HepG2 (cell line): ENCODE data around the gene MTSS2. TPM values are rescaled to one million over a fixed set of nuclear protein-coding genes. Genes with fewer than 3 reads are reported as not detected.

Experiments used
- ARHGAP35 ChIP-seq: sonication (generic); formaldehyde crosslinking; IDR thresholded peaks from 2 replicates; pipeline ENCODE4 v1.9.0; 2022; ENCODE audit warnings: mild to moderate bottlenecking, inconsistent platforms, moderate library complexity, missing genetic modification reagents, borderline replicate concordance
- ARID2 ChIP-seq: sonication (generic); formaldehyde crosslinking; IDR thresholded peaks from 2 replicates; pipeline ENCODE4 v1.8.1; 2022; ENCODE audit warnings: mild to moderate bottlenecking, missing genetic modification reagents, borderline replicate concordance
- ARID3A ChIP-seq: IDR thresholded peaks from 2 replicates; pipeline ENCODE4 v1.6.1; 2012; ENCODE audit warnings: low read depth, low read length, improper control_type of control experiment
- ATF3 ChIP-seq: sonication (generic); formaldehyde crosslinking; IDR thresholded peaks from 2 replicates; pipeline ENCODE4 v1.4.0; 2020; ENCODE audit warnings: missing genetic modification reagents
- BRCA1 ChIP-seq: sonication (generic); formaldehyde crosslinking; IDR thresholded peaks from 2 replicates; pipeline ENCODE4 v1.4.0; 2020; ENCODE audit warnings: missing genetic modification reagents
- CCAR2 ChIP-seq: fragments of 200-400 bp; formaldehyde crosslinking; optimal IDR thresholded peaks from 2 replicates; pipeline ENCODE3; 2018; ENCODE audit warnings: low read depth, mild to moderate bottlenecking, low read length, moderate library complexity
- HDAC2 ChIP-seq: sonication (generic); formaldehyde crosslinking; IDR thresholded peaks from 2 replicates; pipeline ENCODE4 v1.4.0; 2020; ENCODE audit warnings: missing genetic modification reagents
- HOXA3 ChIP-seq: sonication (generic); formaldehyde crosslinking; IDR thresholded peaks from 2 replicates; pipeline ENCODE4 v1.5.0; 2020; ENCODE audit warnings: missing genetic modification reagents
- JUN ChIP-seq: sonication (generic); formaldehyde crosslinking; IDR thresholded peaks from 2 replicates; pipeline ENCODE4 v1.4.0; 2020; ENCODE audit warnings: mild to moderate bottlenecking, missing genetic modification reagents
- KAT8 ChIP-seq: IDR thresholded peaks from 2 replicates; pipeline ENCODE4 v1.6.1; 2016; ENCODE audit warnings: missing genetic modification reagents, missing compliant biosample characterization
- MAF1 ChIP-seq: sonication (generic); formaldehyde crosslinking; IDR thresholded peaks from 2 replicates; pipeline ENCODE4 v1.5.0; 2020; ENCODE audit warnings: missing genetic modification reagents, borderline replicate concordance
- MED1 ChIP-seq: sonication (generic); formaldehyde crosslinking; IDR thresholded peaks from 2 replicates; pipeline ENCODE4 v1.4.0; 2020; ENCODE audit warnings: missing genetic modification reagents
- PPARG ChIP-seq: conservative IDR thresholded peaks from 2 replicates; pipeline ENCODE4 v1.6.1; 2016; ENCODE audit warnings: missing biosample characterization, missing genetic modification reagents
- RORA ChIP-seq: sonication (generic); formaldehyde crosslinking; IDR thresholded peaks from 2 replicates; pipeline ENCODE4 v1.5.0; 2020; ENCODE audit warnings: mild to moderate bottlenecking, missing genetic modification reagents, moderate library complexity
- SOX13 ChIP-seq, 3 experiments: fragments of 450-650 bp in 1 of 3; sonication (generic) in 1 of 3; formaldehyde crosslinking in 1 of 3; IDR thresholded peaks in 2 of 3; conservative IDR thresholded peaks in 1 of 3; 2 replicates each; pipeline versions ENCODE4 v1.5.0 to v1.6.1; 2016 to 2020; ENCODE audit warnings: antibody characterized with exemption in 1 of 3, mild to moderate bottlenecking in 1 of 3, missing compliant biosample characterization in 1 of 3, missing genetic modification reagents in 1 of 3, moderate library complexity in 1 of 3
- U2AF1 ChIP-seq: fragments of 200-400 bp; formaldehyde crosslinking; optimal IDR thresholded peaks from 2 replicates; pipeline ENCODE3; 2017; ENCODE audit warnings: mild to moderate bottlenecking, low read depth, low read length
- ZNF12 ChIP-seq: sonication (generic); formaldehyde crosslinking; IDR thresholded peaks from 2 replicates; pipeline ENCODE4 v1.5.0; 2020; ENCODE audit warnings: missing genetic modification reagents
- ZNF431 ChIP-seq: sonication (generic); formaldehyde crosslinking; IDR thresholded peaks from 2 replicates; pipeline ENCODE4 v1.9.0; 2022; ENCODE audit warnings: missing genetic modification reagents, low read depth, mild to moderate bottlenecking, borderline replicate concordance
- ZNF547 ChIP-seq: sonication (generic); formaldehyde crosslinking; IDR thresholded peaks from 2 replicates; pipeline ENCODE4 v1.5.1; 2020; ENCODE audit warnings: mild to moderate bottlenecking, missing genetic modification reagents
- ZNF570 ChIP-seq: sonication (generic); formaldehyde crosslinking; IDR thresholded peaks from 2 replicates; pipeline ENCODE4 v1.4.0; 2020; ENCODE audit warnings: mild to moderate bottlenecking, missing genetic modification reagents, borderline replicate concordance
- ZNF644 ChIP-seq: IDR thresholded peaks from 2 replicates; pipeline ENCODE4 v1.6.1; 2016; ENCODE audit warnings: low read depth
- ZNF710 ChIP-seq: sonication (generic); formaldehyde crosslinking; IDR thresholded peaks from 2 replicates; pipeline ENCODE4 v1.5.0; 2020; ENCODE audit warnings: mild to moderate bottlenecking, missing genetic modification reagents, borderline replicate concordance
- ZNF75D ChIP-seq: sonication (generic); formaldehyde crosslinking; IDR thresholded peaks from 2 replicates; pipeline ENCODE4 v1.8.1; 2023; ENCODE audit warnings: missing genetic modification reagents, mild to moderate bottlenecking, borderline replicate concordance
- ZSCAN25 ChIP-seq: sonication (generic); formaldehyde crosslinking; IDR thresholded peaks from 2 replicates; pipeline ENCODE4 v1.8.0; 2022; ENCODE audit warnings: mild to moderate bottlenecking, missing genetic modification reagents
- polyA plus RNA-seq, 8 experiments: library from polyadenylated mRNA; depleted of rRNA in 3 of 8; stranded (reverse) in 7 of 8; unstranded in 1 of 8; fragments of >200 nt; fragmentation: Illumina TruSeq in 4 of 8; extraction: Trizol in 4 of 8; gene quantifications; 2 replicates each; pipeline versions ENCODE4 v1.2.1 to v1.2.3, GENCODE V29; 2011 to 2016; ENCODE audit warnings: low read depth in 4 of 8, missing spikeins in 1 of 8, mixed read lengths in 1 of 8; ENCODE audit not compliant: insufficient read depth in 1 of 8
- total RNA-seq, 5 experiments: library from RNA; depleted of rRNA; stranded (reverse); fragments of >200 nt; fragmentation: Illumina TruSeq; extraction: Trizol; gene quantifications; 2 replicates each; pipeline ENCODE4 v1.2.3, GENCODE V29; 2016; ENCODE audit warnings: low read depth in 1 of 5
- TF ChIP-seq, protein P1 (sequence below): sonication (generic); formaldehyde crosslinking; IDR thresholded peaks from 2 replicates; pipeline ENCODE4 v1.5.0; 2020; ENCODE audit warnings: missing genetic modification reagents

Gene MTSS2
- total and polyA plus RNA-seq, 2 of the 13 experiments (the other 11 are each of a cell fraction or from before 2014, with no cell fraction given) = 132 to 242 TPM

GRCh38 chr16:70711211-70712031, 25.6 kb upstream of the MTSS2 start (continued):
- TF ChIP-seq SOX13 (IDR thresholded peaks at IDR 0.05) = 0 out of 2 replicates have a peak, but pooled peaks have one; percentile 31
- peak in 1 of 2 experiments; percentile 66; a peak in 2 of 4 replicates for TF ChIP-seq SOX13 (CRISPR knock-in tag; conservative IDR thresholded peaks at IDR 0.05 in 1 of 2, IDR thresholded peaks at IDR 0.05 in 1 of 2)
- no peak for TF ChIP-seq ZNF75D (CRISPR knock-in tag)
- peak; percentile 50; the same call in 1 of the 2 replicates for TF ChIP-seq MAF1 (CRISPR knock-in tag)
- peak; percentile 88 for TF ChIP-seq HDAC2
- TF ChIP-seq ZNF431 (CRISPR knock-in tag) = no peak
- TF ChIP-seq ZNF644 (CRISPR knock-in tag) = peak; percentile 43; the same call in 1 of the 2 replicates
- TF ChIP-seq RORA = no peak
- peak; percentile 55; the same call in 1 of the 2 replicates for TF ChIP-seq PPARG (CRISPR knock-in tag)
- no peak for TF ChIP-seq U2AF1
- TF ChIP-seq CCAR2 = peak; percentile 57
- TF ChIP-seq JUN (CRISPR knock-in tag) = peak; percentile 64; the same call in 1 of the 2 replicates
- TF ChIP-seq MED1 = peak; percentile 86
- peak; percentile 88 for TF ChIP-seq ZNF710 (CRISPR knock-in tag)
- peak; percentile 67 for TF ChIP-seq ARHGAP35 (CRISPR knock-in tag)
- TF ChIP-seq BRCA1 (CRISPR knock-in tag) = 0 out of 2 replicates have a peak, but pooled peaks have one; percentile 28
- TF ChIP-seq ZNF12 (CRISPR knock-in tag) = peak; percentile 63
- TF ChIP-seq, protein P1, sequence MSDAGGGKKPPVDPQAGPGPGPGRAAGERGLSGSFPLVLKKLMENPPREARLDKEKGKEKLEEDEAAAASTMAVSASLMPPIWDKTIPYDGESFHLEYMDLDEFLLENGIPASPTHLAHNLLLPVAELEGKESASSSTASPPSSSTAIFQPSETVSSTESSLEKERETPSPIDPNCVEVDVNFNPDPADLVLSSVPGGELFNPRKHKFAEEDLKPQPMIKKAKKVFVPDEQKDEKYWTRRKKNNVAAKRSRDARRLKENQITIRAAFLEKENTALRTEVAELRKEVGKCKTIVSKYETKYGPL (CRISPR knock-in tag) = 0 out of 2 replicates have a peak, but pooled peaks have one; percentile 41
- TF ChIP-seq ARID2 (CRISPR knock-in tag) = no peak
- TF ChIP-seq HOXA3 (CRISPR knock-in tag) = peak; percentile 89
- no peak for TF ChIP-seq ARID3A
- no peak for TF ChIP-seq ZNF570 (CRISPR knock-in tag)
- no peak for TF ChIP-seq ZSCAN25 (CRISPR knock-in tag)
- no peak for TF ChIP-seq ZNF547 (CRISPR knock-in tag)
- TF ChIP-seq KAT8 (CRISPR knock-in tag) = peak; percentile 80
- TF ChIP-seq ATF3 (CRISPR knock-in tag) = no peak
